GM19372 (cell line): ENCODE measurements around the gene ACER3.
A peak's percentile ranks its signal among the peaks of the same experiment; 100 is the strongest.
"Not testable (repeated sequence)": the region's sequence is repeated elsewhere in the genome, so short reads cannot be mapped to it uniquely, and the experiment has no call there.

Experiments used
- ATAC-seq: cut with Tn5 transposase; IDR thresholded peaks from one replicate; pipeline ENCODE4 v1.9.1; 2021; ENCODE audit warnings: mild to moderate bottlenecking, low read depth, moderate library complexity; ENCODE audit not compliant: unreplicated experiment

The ACER3 gene

GRCh38 chr11:77031599-77031998 is 170.9 kb downstream of the ACER3 start:
- ATAC-seq, result no peak

GRCh38 chr11:77035039-77035438 is 174.3 kb downstream of the ACER3 start:
- no peak for ATAC-seq

GRCh38 chr11:77035580-77035979 is 174.9 kb downstream of the ACER3 start:
- no peak for ATAC-seq

GRCh38 chr11:77036398-77036797 is 175.7 kb downstream of the ACER3 start:
- ATAC-seq, result no peak

- ATAC-seq, result no peak
These were observed 176.3 kb downstream of the ACER3 start for GRCh38 chr11:77037057-77037456.

- no peak for ATAC-seq
These were observed 177.5 kb downstream of the ACER3 start for GRCh38 chr11:77038029-77038824.

- no peak for ATAC-seq
These were observed 178.2 kb downstream of the ACER3 start for GRCh38 chr11:77038825-77039326.

- ATAC-seq, result no peak
These were observed 179.0 kb downstream of the ACER3 start for GRCh38 chr11:77039491-77040400.

- ATAC-seq, result no peak
These were observed 179.7 kb downstream of the ACER3 start for GRCh38 chr11:77040401-77040777.

- no peak for ATAC-seq
These were observed 180.2 kb downstream of the ACER3 start for GRCh38 chr11:77040889-77041288.

- no peak for ATAC-seq
These were observed 181.5 kb downstream of the ACER3 start for GRCh38 chr11:77042111-77042726.

- no peak for ATAC-seq
These were observed 183.6 kb downstream of the ACER3 start for GRCh38 chr11:77044356-77044755.

GRCh38 chr11:77044886-77045285 is 184.2 kb downstream of the ACER3 start:
- ATAC-seq, result no peak

GRCh38 chr11:77046060-77046501 is 185.4 kb downstream of the ACER3 start:
- ATAC-seq, result no peak

GRCh38 chr11:77047007-77047927 is 186.5 kb downstream of the ACER3 start:
- peak; percentile 85 for ATAC-seq

- ATAC-seq, result not testable (repeated sequence)
These were observed 187.3 kb downstream of the ACER3 start for GRCh38 chr11:77047928-77048446.

- no peak for ATAC-seq
These were observed 188.3 kb downstream of the ACER3 start for GRCh38 chr11:77049026-77049425.

GRCh38 chr11:77051511-77051910 is 190.8 kb downstream of the ACER3 start:
- no peak for ATAC-seq

- no peak for ATAC-seq
These were observed 191.8 kb downstream of the ACER3 start for GRCh38 chr11:77052518-77052917.
